Natural killer cell (primary cell): Measurements from ENCODE around the gene MAP3K7CL. TPM values are rescaled to one million over a fixed set of nuclear protein-coding genes. Genes with fewer than 3 reads are reported as not detected.

ENCODE experiments used
- ATAC-seq, 3 donors: fragments of 150-1000 bp in 2 of 3; fragments of 200-7000 bp in 1 of 3; cut with Tn5 transposase; 1 replicate in 1 of 3; 2 replicates in 2 of 3; pipeline ENCODE4 v1.10.0; 2021; ENCODE audit warnings: mild to moderate bottlenecking in 2 of 3, moderate library complexity in 2 of 3
- DNase-seq, 2 donors: peaks; one replicate each; pipeline versions ENCODE4 v3.0.0 to v3.0.0-alpha.2; 2013 to 2021; ENCODE audit warnings: mixed read lengths in 1 of 2
- H3K27ac ChIP-seq: one replicate; pipeline ENCODE4 v1.5.1; 2013; ENCODE audit warnings: mild to moderate bottlenecking, low read length
- H3K27me3 ChIP-seq: one replicate; pipeline ENCODE4 v1.6.1; 2013; ENCODE audit warnings: low read length; ENCODE audit not compliant: control insufficient read depth, insufficient read depth
- H3K36me3 ChIP-seq: one replicate; pipeline ENCODE4 v1.6.1; 2013; ENCODE audit warnings: low read length; ENCODE audit not compliant: control insufficient read depth, insufficient read depth
- H3K4me1 ChIP-seq: one replicate; pipeline ENCODE4 v1.6.1; 2013; ENCODE audit warnings: low read length; ENCODE audit not compliant: control insufficient read depth, insufficient read depth
- H3K4me3 ChIP-seq: one replicate; pipeline ENCODE4 v1.5.1; 2013; ENCODE audit warnings: low read length
- H3K9me3 ChIP-seq: one replicate; pipeline ENCODE4 v1.6.1; 2013; ENCODE audit warnings: low read length; ENCODE audit not compliant: control insufficient read depth, insufficient read depth
- H3K27ac Mint-ChIP-seq, 2 donors: one replicate each; pipeline ENCODE4 v1.8.0; 2022; ENCODE audit warnings: mild to moderate bottlenecking in 2 of 2, mixed read lengths in 2 of 2, moderate library complexity in 1 of 2
- H3K27me3 Mint-ChIP-seq, 2 donors: one replicate each; pipeline ENCODE4 v1.8.0; 2022; ENCODE audit warnings: low read depth in 2 of 2, mixed read lengths in 2 of 2
- H3K36me3 Mint-ChIP-seq: one replicate; pipeline ENCODE4 v1.8.0; 2022; ENCODE audit warnings: mixed read lengths
- H3K4me1 Mint-ChIP-seq, 2 donors: one replicate each; pipeline ENCODE4 v1.8.0; 2022; ENCODE audit warnings: mixed read lengths in 2 of 2
- H3K4me3 Mint-ChIP-seq: one replicate; pipeline ENCODE4 v1.8.0; 2022; ENCODE audit warnings: mild to moderate bottlenecking, moderate library complexity, mixed read lengths
- H3K9me3 Mint-ChIP-seq, 2 donors: one replicate each; pipeline ENCODE4 v1.8.0; 2022; ENCODE audit warnings: mixed read lengths in 2 of 2
- CTCF ChIP-seq: fragments of 200-600 bp; IDR thresholded peaks from one replicate; pipeline ENCODE4 v1.8.0; 2022; ENCODE audit warnings: antibody characterized with exemption
- WGBS: methylation state at CpG from one replicate; pipeline ENCODE4 v1.1.7; 2013; ENCODE audit warnings: missing lambda C conversion rate; ENCODE audit not compliant: insufficient coverage; 5-methylcytosine and 5-hydroxymethylcytosine counted together
- intact Hi-C: fragments of 100-400 bp; cut with micrococcal nuclease; formaldehyde crosslinking; loops from one replicate; pipeline ENCODE4 v1.14.2; 2022
- total RNA-seq, 4 donors: library from RNA; stranded (reverse); fragments of 120-200 nt in 1 of 4; gene quantifications; one replicate each; pipeline versions ENCODE4 v1.2.3 to v1.2.4, GENCODE V29; 2013 to 2022

MAP3K7CL gene
- total RNA-seq, 3 donors from 2014 or later (not counting 1 experiment from before 2014, with no cell fraction given), result 7.0 to 16.3 (median 11.5) TPM

- Mint-ChIP-seq H3K27ac (no peak overlapping the region), H3K27me3 (no peaks in the 10 kb centered on the region), H3K36me3 (no peaks in the 10 kb centered on the region), H3K9me3 (no peaks in the 10 kb centered on the region), H3K4me3 (no peak overlapping the region), H3K4me1 (no peaks in the 10 kb centered on the region)
- Histone ChIP-seq H3K4me1 (no peaks in the 10 kb centered on the region), H3K4me3 (no peak overlapping the region), H3K36me3 (no peaks in the 10 kb centered on the region), H3K9me3 (no peaks in the 10 kb centered on the region), H3K27ac (no peak overlapping the region), H3K27me3 (no peaks in the 10 kb centered on the region)
- WGBS, result 65% methylated on average over 4 of the region's 9 CpGs
- intact Hi-C loops, result no loop called here
- DNase-seq (no peak), ATAC-seq (no peak)
- TF ChIP-seq CTCF, result no peak
Observed at GRCh38 chr21:29208044-29208681, 77.7 kb downstream of the MAP3K7CL start.

GRCh38 chr21:29208682-29209059 lies 78.2 kb downstream of the MAP3K7CL start:
- Histone ChIP-seq H3K36me3 (no peaks in the 10 kb centered on the region), H3K27ac (no peak overlapping the region), H3K4me3 (no peak overlapping the region), H3K9me3 (no peaks in the 10 kb centered on the region), H3K4me1 (no peaks in the 10 kb centered on the region), H3K27me3 (no peaks in the 10 kb centered on the region)
- no peaks in the 10 kb centered on the region for H3K36me3 Mint-ChIP-seq
- intact Hi-C loops, result no loop called here
- H3K4me3 Mint-ChIP-seq, result no peak overlapping the region
- no peaks in the 10 kb centered on the region for H3K27me3 Mint-ChIP-seq
- H3K4me1 Mint-ChIP-seq, result no peaks in the 10 kb centered on the region
- DNase-seq, result no peak
- no peak overlapping the region for H3K27ac Mint-ChIP-seq
- ATAC-seq, result no peak
- no peaks in the 10 kb centered on the region for H3K9me3 Mint-ChIP-seq
- 11% methylated on average over 1 of the region's 1 CpG for WGBS
- TF ChIP-seq CTCF, result no peak

- H3K27ac ChIP-seq, result no peak overlapping the region
- TF ChIP-seq CTCF, result no peak
- no peaks in the 10 kb centered on the region for H3K9me3 Mint-ChIP-seq
- H3K27me3 Mint-ChIP-seq, result no peaks in the 10 kb centered on the region
- H3K4me1 ChIP-seq, result no peaks in the 10 kb centered on the region
- H3K36me3 ChIP-seq, result no peaks in the 10 kb centered on the region
- H3K4me3 ChIP-seq, result no peak overlapping the region
- no peaks in the 10 kb centered on the region for H3K9me3 ChIP-seq
- no peak overlapping the region for H3K27ac Mint-ChIP-seq
- H3K36me3 Mint-ChIP-seq, result no peaks in the 10 kb centered on the region
- no peaks in the 10 kb centered on the region for H3K4me1 Mint-ChIP-seq
- H3K27me3 ChIP-seq, result no peaks in the 10 kb centered on the region
- intact Hi-C loops, result no loop called here
- H3K4me3 Mint-ChIP-seq, result no peak overlapping the region
- ATAC-seq (no peak), DNase-seq (no peak)
Observed at GRCh38 chr21:29209696-29210095, 79.3 kb downstream of the MAP3K7CL start.

- Mint-ChIP-seq H3K4me3 (no peak overlapping the region), H3K27ac (no peak overlapping the region), H3K27me3 (no peaks in the 10 kb centered on the region), H3K9me3 (no peaks in the 10 kb centered on the region), H3K4me1 (no peaks in the 10 kb centered on the region), H3K36me3 (no peaks in the 10 kb centered on the region)
- Histone ChIP-seq H3K27me3 (no peaks in the 10 kb centered on the region), H3K36me3 (no peaks in the 10 kb centered on the region), H3K4me1 (no peaks in the 10 kb centered on the region), H3K4me3 (no peak overlapping the region), H3K27ac (no peak overlapping the region), H3K9me3 (no peaks in the 10 kb centered on the region)
- intact Hi-C loops, result no loop called here
- DNase-seq, result no peak
- TF ChIP-seq CTCF, result no peak
- no peak for ATAC-seq
Observed at GRCh38 chr21:29211205-29211604, 80.8 kb downstream of the MAP3K7CL start.
